Uterus (tissue), 2 donors: ENCODE measurements around the gene ZNF71.

Source experiments
- POLR2A ChIP-seq, 2 donors: fragments of 450-650 bp; IDR thresholded peaks; one replicate each; pipeline ENCODE4 v1.6.1; 2016; ENCODE audit warnings: antibody characterized with exemption in 2 of 2, mild to moderate bottlenecking in 1 of 2, moderate library complexity in 1 of 2
- TF ChIP-seq, protein P1 (sequence below), 4 experiments: fragments of 200-600 bp in 2 of 4; fragments of 450-650 bp in 2 of 4; sonication (generic) in 2 of 4; IDR thresholded peaks; one replicate each; pipeline ENCODE4 v1.5.1; 2016 to 2019; ENCODE audit warnings: antibody characterized with exemption in 4 of 4, mild to moderate bottlenecking in 2 of 4, moderate library complexity in 1 of 4

DNA sequence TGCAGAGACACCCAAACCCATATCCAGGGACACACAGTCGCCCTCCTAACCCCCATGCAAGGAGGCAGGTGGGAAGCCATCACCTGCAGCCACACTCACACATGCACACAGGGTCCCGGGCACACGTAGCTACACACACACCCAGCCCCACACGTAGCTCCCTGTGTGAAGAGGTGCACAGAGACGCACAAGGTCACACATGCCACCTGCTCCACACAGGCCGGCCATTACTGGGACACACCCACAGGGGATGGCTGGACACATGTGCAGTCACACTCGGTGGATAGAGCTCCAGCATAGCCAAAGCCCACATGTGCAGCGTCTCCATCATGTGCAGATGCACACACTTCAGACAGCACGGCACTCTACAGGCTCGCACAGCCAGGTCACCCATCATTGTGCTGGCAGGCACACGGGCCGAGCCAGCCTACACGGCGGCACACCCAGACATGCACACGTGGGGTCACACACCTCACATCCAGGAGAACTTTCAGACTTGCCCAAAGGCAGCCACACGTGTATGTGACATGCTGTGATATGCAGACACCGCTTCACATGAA is 75.4 kb downstream of the ZNF71 start:
- TF ChIP-seq, protein P1, sequence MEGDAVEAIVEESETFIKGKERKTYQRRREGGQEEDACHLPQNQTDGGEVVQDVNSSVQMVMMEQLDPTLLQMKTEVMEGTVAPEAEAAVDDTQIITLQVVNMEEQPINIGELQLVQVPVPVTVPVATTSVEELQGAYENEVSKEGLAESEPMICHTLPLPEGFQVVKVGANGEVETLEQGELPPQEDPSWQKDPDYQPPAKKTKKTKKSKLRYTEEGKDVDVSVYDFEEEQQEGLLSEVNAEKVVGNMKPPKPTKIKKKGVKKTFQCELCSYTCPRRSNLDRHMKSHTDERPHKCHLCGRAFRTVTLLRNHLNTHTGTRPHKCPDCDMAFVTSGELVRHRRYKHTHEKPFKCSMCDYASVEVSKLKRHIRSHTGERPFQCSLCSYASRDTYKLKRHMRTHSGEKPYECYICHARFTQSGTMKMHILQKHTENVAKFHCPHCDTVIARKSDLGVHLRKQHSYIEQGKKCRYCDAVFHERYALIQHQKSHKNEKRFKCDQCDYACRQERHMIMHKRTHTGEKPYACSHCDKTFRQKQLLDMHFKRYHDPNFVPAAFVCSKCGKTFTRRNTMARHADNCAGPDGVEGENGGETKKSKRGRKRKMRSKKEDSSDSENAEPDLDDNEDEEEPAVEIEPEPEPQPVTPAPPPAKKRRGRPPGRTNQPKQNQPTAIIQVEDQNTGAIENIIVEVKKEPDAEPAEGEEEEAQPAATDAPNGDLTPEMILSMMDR (IDR thresholded peaks at IDR 0.05): no peak
- TF ChIP-seq POLR2A (IDR thresholded peaks at IDR 0.05): no peak
